SH-SY5Y (cell line): ENCODE results near the gene PPP1R26.

Source experiments
- GATA2 ChIP-seq: IDR thresholded peaks from 2 replicates; pipeline ENCODE4 v1.6.1; 2011; ENCODE audit warnings: mild to moderate bottlenecking, low read depth, low read length
- GATA3 ChIP-seq: IDR thresholded peaks from 2 replicates; pipeline ENCODE4 v1.6.1; 2011; ENCODE audit warnings: low read depth, mild to moderate bottlenecking, low read length, moderate library complexity

The PPP1R26 gene

GRCh38 chr9:135506327-135507103 lies 26.9 kb downstream of the PPP1R26 start:
- no peak for TF ChIP-seq GATA2
- no peak for TF ChIP-seq GATA3

DNA sequence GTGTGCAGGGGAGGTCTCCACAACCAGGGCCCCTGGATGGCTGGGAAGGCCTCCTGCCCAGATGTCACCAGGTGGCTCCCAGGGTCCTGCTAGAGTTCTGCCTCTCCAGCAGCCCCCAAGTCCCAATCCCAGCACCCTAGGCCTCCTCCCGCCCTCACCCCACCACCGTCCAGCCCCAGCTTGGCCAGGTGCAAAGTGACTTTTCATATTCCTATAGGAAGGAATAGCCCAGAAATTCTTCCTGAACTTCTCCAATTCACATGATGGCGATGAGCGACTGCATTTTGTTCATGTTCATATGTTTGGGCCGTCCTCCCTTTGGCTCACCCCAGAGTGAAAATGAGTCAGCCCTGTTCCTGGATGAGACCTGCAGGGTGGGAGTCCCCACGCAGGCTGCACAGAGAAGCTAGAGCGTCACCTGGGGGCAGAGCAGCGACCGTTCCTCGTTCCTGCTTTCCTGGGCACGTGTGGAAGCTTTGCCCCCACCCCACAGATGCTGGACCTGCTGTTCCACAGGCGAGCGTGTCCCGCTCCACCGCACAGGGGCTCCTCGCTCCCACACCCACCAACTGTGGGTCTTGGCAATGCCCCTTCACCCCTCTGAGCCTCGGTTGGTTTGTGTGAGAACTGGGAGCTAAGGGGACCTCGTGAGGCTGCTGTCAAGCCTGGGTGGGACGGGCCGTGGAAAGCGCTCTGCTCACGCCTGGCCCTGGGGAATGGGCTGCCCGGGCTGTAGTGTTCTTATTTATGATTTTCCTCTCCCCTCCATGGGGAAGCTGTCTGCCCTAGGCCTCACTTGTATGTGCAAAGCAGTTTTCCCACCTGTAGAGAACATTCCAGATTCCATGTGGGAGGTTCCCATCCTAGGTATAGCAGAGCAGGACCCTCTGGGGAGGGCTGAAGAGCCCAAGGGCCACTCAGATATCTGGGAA lies 27.8 kb downstream of the PPP1R26 start:
- TF ChIP-seq GATA3, result no peak
- TF ChIP-seq GATA2, result no peak

- no peak for TF ChIP-seq GATA3
- no peak for TF ChIP-seq GATA2
Measured at GRCh38 chr9:135508211-135508820, 28.7 kb downstream of the PPP1R26 start.

GRCh38 chr9:135509458-135509857 lies 29.9 kb downstream of the PPP1R26 start:
- no peak for TF ChIP-seq GATA3
- TF ChIP-seq GATA2, result no peak

DNA sequence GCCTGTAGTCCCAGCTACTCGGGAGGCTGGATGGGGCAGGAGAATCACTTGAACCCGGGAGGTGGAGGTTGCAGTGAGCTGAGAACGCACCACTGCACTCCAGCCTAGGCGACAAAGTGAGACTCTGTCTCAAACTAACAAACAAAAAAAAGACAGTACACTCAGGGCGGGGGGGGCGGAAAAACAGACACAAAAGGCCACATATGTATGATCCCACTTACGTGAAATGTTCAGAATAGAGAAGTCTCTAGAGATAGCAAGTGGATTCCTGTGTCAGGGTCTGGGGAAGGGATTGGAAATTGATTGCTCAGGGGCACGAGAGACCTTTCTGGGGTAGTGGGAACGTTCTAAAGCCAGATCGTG lies 32.6 kb downstream of the PPP1R26 start:
- TF ChIP-seq GATA2, result no peak
- TF ChIP-seq GATA3, result no peak

- TF ChIP-seq GATA2, result no peak
Measured at GRCh38 chr9:135512904-135513303, 33.3 kb downstream of the PPP1R26 start.

DNA sequence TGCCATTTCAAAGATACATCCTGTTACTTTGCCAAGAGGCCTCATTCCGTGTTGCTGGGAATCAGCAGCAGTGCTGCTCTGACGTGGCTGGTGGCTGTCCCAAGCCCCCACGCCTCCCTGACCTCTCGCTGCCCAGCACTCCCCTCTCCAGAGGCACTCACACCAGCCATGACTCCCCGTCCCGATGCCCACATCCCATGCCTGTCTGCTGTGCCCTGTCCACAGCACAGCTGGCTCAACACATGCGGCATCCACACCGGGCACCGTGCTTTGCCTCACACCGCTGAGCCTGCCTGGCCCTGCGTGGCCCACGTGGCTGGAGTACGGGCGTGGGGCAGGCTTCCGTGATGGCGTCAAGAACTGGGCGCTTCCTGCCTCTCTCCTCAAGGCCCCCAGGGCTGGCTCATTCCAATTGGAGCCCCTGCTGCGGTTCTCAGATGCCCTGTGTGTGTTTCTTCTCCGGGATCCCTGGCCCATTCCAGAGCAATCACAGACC lies 33.8 kb downstream of the PPP1R26 start:
- TF ChIP-seq GATA2 (no peak), GATA3 (no peak)

DNA sequence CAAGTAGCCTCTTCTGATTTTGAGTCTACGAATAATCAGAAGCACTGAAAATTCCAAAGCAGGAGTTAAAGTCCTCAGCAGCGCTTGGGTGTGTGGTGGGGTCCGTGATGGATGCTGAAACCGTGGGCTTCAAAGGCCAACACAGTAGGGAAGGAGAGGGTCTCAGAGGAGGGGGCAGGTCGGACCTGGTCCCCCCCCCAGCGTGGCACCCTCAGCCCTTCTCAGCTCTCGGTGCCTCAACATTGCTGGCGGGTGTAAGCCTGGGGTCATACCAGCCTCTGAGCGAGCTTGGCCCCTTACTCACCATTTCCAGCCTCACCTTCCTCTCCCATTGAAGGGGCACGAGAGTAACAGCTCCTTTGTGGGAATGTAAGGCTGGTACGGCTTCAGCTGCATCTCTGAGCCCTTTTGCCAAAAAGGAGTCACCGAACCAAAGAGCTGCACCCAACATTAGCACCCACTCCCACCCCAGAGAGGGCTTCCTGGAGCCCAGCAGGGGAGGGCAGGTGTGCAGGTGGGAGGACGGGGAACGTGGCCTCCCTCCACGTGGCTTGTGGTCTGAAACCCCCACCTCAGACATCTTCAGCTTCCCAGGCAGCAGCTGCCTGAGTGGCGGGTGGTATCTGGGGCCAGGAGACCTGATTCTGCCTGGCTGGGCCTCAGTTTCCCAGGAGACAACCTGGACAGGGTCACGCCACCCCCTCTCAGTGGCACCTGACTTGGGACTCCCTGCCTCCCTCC lies 34.9 kb downstream of the PPP1R26 start:
- TF ChIP-seq GATA3, result no peak

DNA sequence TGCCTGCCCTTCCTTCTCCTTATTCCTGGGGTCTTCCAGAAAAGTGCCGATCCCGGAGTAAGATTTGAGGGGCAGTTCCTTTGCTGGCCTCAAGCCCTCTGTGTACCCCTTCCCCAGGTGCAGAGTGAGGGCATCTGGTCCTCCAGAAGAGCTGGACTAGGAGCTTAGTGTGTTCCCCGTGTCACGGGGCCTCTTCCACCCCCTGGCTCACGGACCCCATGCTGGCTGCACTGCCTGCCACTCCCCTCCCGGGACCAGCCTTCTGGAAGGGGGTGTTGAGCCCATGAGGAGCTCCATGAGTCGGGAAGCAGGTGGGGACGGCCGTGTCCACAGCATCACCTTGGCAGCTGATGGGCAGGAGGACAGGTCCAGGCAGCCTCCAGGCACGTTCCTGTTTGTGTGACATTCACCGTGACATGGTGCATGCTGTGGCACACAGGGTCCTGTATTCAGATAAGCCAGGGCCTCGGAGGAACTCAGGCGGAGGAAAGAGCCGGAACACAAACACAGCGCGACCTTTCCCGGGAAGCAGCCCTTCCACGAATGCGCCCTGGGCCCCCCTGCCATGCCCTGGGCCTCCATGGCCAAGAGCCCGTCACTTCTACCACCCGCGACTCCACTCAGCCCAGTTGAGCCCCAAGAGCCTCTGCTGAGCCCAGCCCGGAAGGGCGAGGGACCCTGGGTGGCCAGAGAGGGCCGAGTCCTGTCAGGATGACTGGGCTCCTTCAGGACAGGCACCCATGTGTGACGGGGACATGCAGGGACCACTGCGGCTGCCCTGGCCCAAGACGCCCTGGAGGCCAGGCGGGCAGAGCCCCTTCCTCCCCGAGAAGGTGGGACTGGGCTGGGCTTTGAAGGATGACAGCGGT lies 35.7 kb downstream of the PPP1R26 start:
- TF ChIP-seq GATA2 (no peak), GATA3 (no peak)

GRCh38 chr9:135516132-135516860 lies 36.7 kb downstream of the PPP1R26 start:
- TF ChIP-seq GATA2 (no peak), GATA3 (no peak)

DNA sequence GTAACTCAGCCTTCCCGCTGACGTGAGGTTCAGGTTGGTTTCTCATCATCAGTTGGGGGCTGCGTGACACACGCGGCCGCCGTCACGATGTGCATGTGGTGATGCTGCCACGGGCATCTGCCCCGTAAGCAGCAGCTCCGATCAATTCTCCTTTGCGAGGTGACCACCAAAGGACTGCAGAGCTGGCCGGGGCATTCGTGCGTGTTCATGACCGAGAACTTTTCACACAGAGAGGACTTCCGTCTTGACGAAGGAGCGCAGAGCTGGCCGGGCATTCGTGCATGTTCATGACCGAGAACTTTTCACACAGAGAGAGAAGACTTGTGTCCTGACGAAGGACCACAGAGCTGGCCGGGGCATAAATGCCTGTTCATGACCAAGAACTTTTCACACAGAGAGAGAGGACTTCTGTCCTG lies 37.8 kb downstream of the PPP1R26 start:
- TF ChIP-seq GATA3 (no peak), GATA2 (no peak)

DNA sequence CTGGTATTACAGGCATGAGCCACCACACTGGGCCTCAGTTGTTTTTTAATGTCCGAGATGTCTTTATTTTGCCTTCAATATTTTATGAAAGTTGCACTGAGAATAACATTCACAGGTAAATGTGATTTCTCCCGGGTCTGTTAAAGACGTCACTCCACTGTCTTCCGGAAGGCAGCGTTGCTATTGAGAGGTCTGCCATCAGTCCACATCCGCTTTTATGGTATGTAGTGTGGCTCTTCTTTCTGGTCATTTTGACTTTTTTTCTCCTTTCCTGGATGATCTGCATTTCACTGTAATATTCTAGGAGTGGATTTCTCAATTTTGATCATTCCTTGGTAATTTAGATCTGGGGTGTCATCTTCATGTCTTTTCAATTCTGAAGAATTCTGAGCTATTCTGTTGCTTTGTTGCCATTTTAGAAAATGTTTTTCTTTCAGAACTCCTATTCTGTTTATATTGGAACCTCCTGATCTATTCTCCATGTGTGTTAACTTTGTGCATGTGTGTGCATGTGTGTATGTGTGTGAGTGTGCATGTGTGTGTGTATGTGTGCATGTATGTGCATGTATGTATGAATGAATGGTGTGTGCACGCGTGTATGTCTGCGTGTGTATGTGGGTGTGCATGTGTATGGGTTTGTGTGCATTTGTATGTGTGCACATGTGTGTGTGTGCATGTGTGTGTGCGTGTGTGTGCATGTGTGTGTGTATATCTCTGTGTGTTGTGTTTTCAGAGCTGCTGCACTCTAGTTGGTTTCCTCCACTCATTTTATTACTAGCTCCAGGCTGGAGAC lies 39.8 kb downstream of the PPP1R26 start:
- TF ChIP-seq GATA3 (no peak), GATA2 (no peak)
